Vagina (tissue), 2 donors: ENCODE data around the gene LRRC75B.

Source experiments
- POLR2A ChIP-seq, 2 donors: fragments of 450-650 bp; IDR thresholded peaks; one replicate each; pipeline ENCODE4 v1.6.1; 2017; ENCODE audit warnings: antibody characterized with exemption in 2 of 2, mild to moderate bottlenecking in 2 of 2, moderate library complexity in 2 of 2
- POLR2AphosphoS5 ChIP-seq, 2 donors: sonication (generic); formaldehyde crosslinking; IDR thresholded peaks; one replicate each; pipeline ENCODE4 v1.9.0; 2017; ENCODE audit warnings: antibody characterized with exemption in 2 of 2, mild to moderate bottlenecking in 2 of 2, low read depth in 1 of 2; ENCODE audit not compliant: insufficient read depth in 1 of 2
- TF ChIP-seq, protein P1 (sequence below), 3 experiments: fragments of 450-650 bp in 2 of 3; fragments of 200-600 bp in 1 of 3; sonication (generic) in 1 of 3; IDR thresholded peaks; one replicate each; pipeline ENCODE4 v1.5.1; 2017 to 2019; ENCODE audit warnings: antibody characterized with exemption in 3 of 3, mild to moderate bottlenecking in 2 of 3, moderate library complexity in 2 of 3

DNA sequence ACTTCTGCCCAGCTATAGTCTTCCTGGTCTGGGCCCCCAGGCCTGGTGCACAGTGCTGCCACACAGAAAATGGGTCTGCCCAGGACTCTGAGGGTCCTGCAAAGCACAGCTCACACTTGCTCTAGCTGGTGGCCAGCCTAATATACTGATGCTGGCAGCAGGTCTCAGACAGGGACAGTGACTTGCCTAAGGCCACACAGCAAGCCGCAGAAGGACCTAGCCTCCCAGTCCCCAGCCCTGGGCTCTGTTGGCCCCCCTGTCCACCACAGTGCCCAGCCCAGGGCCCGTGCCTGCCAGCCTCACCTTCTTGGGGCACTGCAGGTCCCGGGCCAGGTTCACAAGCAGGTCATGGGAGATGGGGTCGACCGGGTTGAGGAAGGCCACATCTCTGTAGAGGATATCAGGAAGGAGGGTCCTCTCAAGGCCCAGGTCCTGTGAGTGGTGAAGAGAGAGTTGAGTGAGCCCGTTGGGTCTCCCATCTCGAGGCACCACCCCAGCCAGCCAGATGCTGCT lies 3.3 kb downstream of the LRRC75B start:
- TF ChIP-seq, protein P1, sequence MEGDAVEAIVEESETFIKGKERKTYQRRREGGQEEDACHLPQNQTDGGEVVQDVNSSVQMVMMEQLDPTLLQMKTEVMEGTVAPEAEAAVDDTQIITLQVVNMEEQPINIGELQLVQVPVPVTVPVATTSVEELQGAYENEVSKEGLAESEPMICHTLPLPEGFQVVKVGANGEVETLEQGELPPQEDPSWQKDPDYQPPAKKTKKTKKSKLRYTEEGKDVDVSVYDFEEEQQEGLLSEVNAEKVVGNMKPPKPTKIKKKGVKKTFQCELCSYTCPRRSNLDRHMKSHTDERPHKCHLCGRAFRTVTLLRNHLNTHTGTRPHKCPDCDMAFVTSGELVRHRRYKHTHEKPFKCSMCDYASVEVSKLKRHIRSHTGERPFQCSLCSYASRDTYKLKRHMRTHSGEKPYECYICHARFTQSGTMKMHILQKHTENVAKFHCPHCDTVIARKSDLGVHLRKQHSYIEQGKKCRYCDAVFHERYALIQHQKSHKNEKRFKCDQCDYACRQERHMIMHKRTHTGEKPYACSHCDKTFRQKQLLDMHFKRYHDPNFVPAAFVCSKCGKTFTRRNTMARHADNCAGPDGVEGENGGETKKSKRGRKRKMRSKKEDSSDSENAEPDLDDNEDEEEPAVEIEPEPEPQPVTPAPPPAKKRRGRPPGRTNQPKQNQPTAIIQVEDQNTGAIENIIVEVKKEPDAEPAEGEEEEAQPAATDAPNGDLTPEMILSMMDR (IDR thresholded peaks at IDR 0.05): no peak
- TF ChIP-seq POLR2A (IDR thresholded peaks at IDR 0.05): no peak
- TF ChIP-seq POLR2AphosphoS5 (IDR thresholded peaks at IDR 0.05; ENCODE audit: insufficient read depth in 1 of 2, low read depth in 1 of 2): no peak
